Measurements from ENCODE around the gene PHLDB1.

DNA sequence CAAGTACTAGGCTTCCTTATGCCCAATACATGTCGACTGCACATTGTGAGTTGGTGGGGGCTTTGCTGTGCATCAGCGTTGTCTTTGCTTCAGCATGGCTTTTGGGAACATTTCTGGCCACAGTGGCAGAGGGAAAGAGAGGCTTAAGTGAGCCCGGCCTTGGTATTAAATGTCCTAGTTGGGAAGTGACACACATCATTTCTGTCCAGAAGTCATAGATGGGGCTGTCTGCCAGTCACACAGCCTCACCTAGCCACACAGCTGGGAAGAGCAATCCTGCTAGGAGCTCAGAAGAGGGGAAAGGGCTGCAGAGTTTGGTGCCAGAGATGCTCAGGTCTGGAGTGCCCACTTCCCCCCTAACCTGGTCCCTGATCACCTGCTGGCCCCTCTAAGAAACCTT lies 44.4 kb downstream of the PHLDB1 start:
- TF ChIP-seq, protein P1, sequence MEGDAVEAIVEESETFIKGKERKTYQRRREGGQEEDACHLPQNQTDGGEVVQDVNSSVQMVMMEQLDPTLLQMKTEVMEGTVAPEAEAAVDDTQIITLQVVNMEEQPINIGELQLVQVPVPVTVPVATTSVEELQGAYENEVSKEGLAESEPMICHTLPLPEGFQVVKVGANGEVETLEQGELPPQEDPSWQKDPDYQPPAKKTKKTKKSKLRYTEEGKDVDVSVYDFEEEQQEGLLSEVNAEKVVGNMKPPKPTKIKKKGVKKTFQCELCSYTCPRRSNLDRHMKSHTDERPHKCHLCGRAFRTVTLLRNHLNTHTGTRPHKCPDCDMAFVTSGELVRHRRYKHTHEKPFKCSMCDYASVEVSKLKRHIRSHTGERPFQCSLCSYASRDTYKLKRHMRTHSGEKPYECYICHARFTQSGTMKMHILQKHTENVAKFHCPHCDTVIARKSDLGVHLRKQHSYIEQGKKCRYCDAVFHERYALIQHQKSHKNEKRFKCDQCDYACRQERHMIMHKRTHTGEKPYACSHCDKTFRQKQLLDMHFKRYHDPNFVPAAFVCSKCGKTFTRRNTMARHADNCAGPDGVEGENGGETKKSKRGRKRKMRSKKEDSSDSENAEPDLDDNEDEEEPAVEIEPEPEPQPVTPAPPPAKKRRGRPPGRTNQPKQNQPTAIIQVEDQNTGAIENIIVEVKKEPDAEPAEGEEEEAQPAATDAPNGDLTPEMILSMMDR (IDR thresholded peaks at IDR 0.05 in 4 of 5, conservative IDR thresholded peaks at IDR 0.05 in 1 of 5): no peak
- TF ChIP-seq POLR2A (IDR thresholded peaks at IDR 0.05): no peak
